GM12878 (cell line): ENCODE measurements around the gene SEMA4D. TPM values are rescaled to one million over a fixed set of nuclear protein-coding genes. Genes with fewer than 3 reads are reported as not detected.
A peak's percentile ranks its signal among the peaks of the same experiment; 100 is the strongest.

Experiments used
- ATAC-seq: fragments of 200-7000 bp; cut with Tn5 transposase; 3 replicates; pipeline ENCODE4 v1.9.1; 2020; ENCODE audit warnings: mild to moderate bottlenecking, moderate library complexity
- BruUV-seq: library from RNA; stranded (reverse); fragments of 400-500 nt; replicated peaks from 2 replicates; lab custom pipeline; 2021; lab: Mats Ljungman, UMichigan
- CTCF ChIA-PET: fragments of 300-600 bp; sonication (Branson Sonifier 250); formaldehyde crosslinking; extraction: SDS; loops from one replicate; lab custom pipeline; 2021; ENCODE audit warnings: inconsistent platforms; lab: Yijun Ruan, JAX
- POLR2A ChIA-PET: fragments of 350-600 bp; formaldehyde crosslinking; extraction: SDS; loops from one replicate; lab custom pipeline; 2021; ENCODE audit warnings: inconsistent platforms; lab: Charles Lee
- RAD21 ChIA-PET: fragments of 300-600 bp; sonication (Branson Sonifier 250); formaldehyde crosslinking; loops from one replicate; lab custom pipeline; 2023; ENCODE audit warnings: antibody characterized with exemption; ENCODE audit not compliant: unreplicated experiment; lab: Charles Lee
- SMC1A ChIA-PET: fragments of 300-600 bp; sonication (Branson Sonifier 250); formaldehyde crosslinking; loops from one replicate; lab custom pipeline; 2023; ENCODE audit not compliant: unreplicated experiment, uncharacterized antibody; lab: Charles Lee
- DNase-seq: peaks from one replicate; pipeline ENCODE4 v3.0.0-alpha.2; 2011; ENCODE audit warnings: low read depth, low spot score
- FAIRE-seq: peaks from 3 replicates; lab custom pipeline; 2011; peaks lifted over from hg19 to GRCh38; lab: Jason Lieb, UNC
- H2AFZ ChIP-seq: 2 replicates; pipeline ENCODE4 v1.6.0; 2011; ENCODE audit warnings: low read depth, low read length, control low read depth; ENCODE audit not compliant: control insufficient read depth
- H3K27ac ChIP-seq: 2 replicates; pipeline ENCODE4 v1.5.1; 2011; ENCODE audit warnings: control low read depth; ENCODE audit not compliant: control insufficient read depth, insufficient read depth
- H3K27me3 ChIP-seq, 2 experiments: replicated peaks in 1 of 2; 2 replicates each; pipeline versions ENCODE4 v1.6.0 to v1.6.1; 2011; ENCODE audit warnings: low read length in 1 of 2; ENCODE audit not compliant: control insufficient read depth in 2 of 2, insufficient read depth in 2 of 2
- H3K36me3 ChIP-seq, 2 experiments: 2 replicates each; pipeline ENCODE4 v1.5.1; 2011; ENCODE audit warnings: low read length in 1 of 2; ENCODE audit not compliant: control insufficient read depth in 2 of 2, insufficient read depth in 2 of 2
- H3K4me1 ChIP-seq: 2 replicates; pipeline ENCODE4 v1.6.1; 2011; ENCODE audit warnings: mild to moderate bottlenecking, low read length, moderate library complexity, mixed read lengths; ENCODE audit not compliant: control insufficient read depth, insufficient read depth
- H3K4me2 ChIP-seq: 2 replicates; pipeline ENCODE4 v1.6.0; 2011; ENCODE audit warnings: control low read depth; ENCODE audit not compliant: control insufficient read depth, insufficient read depth
- H3K4me3 ChIP-seq: fragments of 200-600 bp; sonication (generic); 2 replicates; pipeline ENCODE4 v1.5.1; 2016
- H3K79me2 ChIP-seq: 2 replicates; pipeline ENCODE4 v1.6.0; 2011; ENCODE audit warnings: low read length; ENCODE audit not compliant: control insufficient read depth, insufficient read depth
- H3K9ac ChIP-seq: 2 replicates; pipeline ENCODE4 v1.8.0; 2011; ENCODE audit warnings: low read length, control low read depth, mixed read lengths; ENCODE audit not compliant: control insufficient read depth, insufficient read depth
- H3K9me3 ChIP-seq: replicated peaks from 3 replicates; pipeline ENCODE4 v1.5.1; 2011; ENCODE audit warnings: mild to moderate bottlenecking, low read length; ENCODE audit not compliant: control insufficient read depth, insufficient read depth
- H4K20me1 ChIP-seq: 2 replicates; pipeline ENCODE4 v1.6.0; 2011; ENCODE audit not compliant: control insufficient read depth, insufficient read depth
- CEBPB ChIP-seq, 2 experiments: fragments of 150-350 bp in 1 of 2; IDR thresholded peaks; 2 replicates each; pipeline ENCODE4 v1.6.1; 2012 to 2014; ENCODE audit warnings: low read depth in 2 of 2, low read length in 2 of 2, borderline replicate concordance in 1 of 2, inconsistent platforms in 1 of 2
- IKZF1 ChIP-seq: fragments of 450-650 bp; conservative IDR thresholded peaks from 2 replicates; pipeline ENCODE4 v1.6.1; 2017; ENCODE audit warnings: antibody characterized with exemption, mild to moderate bottlenecking
- WGBS: methylation state at CpG from one replicate; pipeline ENCODE4 v1.1.6; 2016; ENCODE audit warnings: low lambda C conversion rate; ENCODE audit not compliant: insufficient replicate concordance, insufficient coverage; ENCODE audit errors: missing lambda C conversion rate; 5-methylcytosine and 5-hydroxymethylcytosine counted together
- in situ Hi-C: fragments of 300-500 bp; cut with MboI; formaldehyde crosslinking; loops from 9 replicates; pipeline ENCODE4 v1.14.3; 2018; ENCODE audit warnings: mixed read lengths
- intact Hi-C: fragments of 100-400 bp; cut with micrococcal nuclease; formaldehyde crosslinking; loops from one replicate; pipeline ENCODE4 v1.14.2; 2022; ENCODE audit not compliant: unreplicated experiment
- polyA plus RNA-seq, 11 experiments: library from polyadenylated mRNA; depleted of rRNA in 4 of 11; unstranded in 6 of 11; stranded (reverse) in 5 of 11; fragments of >200 nt; fragmentation: Nextera tagmentation in 4 of 11; fragmentation: Illumina TruSeq in 1 of 11; extraction: Ambion mirVana in 4 of 11; extraction: Trizol in 1 of 11; gene quantifications; 1 replicate in 1 of 11; 2 replicates in 10 of 11; pipeline versions ENCODE4 v1.2.1 to v1.2.3, GENCODE V29; 2011 to 2016; ENCODE audit warnings: inconsistent platforms in 2 of 11, missing spikeins in 2 of 11, low read depth in 1 of 11
- total RNA-seq, 4 experiments: library from RNA; depleted of rRNA in 3 of 4; stranded (reverse); fragments of >200 nt in 3 of 4; fragmentation: Illumina TruSeq in 1 of 4; extraction: Trizol in 1 of 4; gene quantifications; 2 replicates each; pipeline versions ENCODE4 v1.2.1 to v1.2.3, GENCODE V29; 2013 to 2021
- TF ChIP-seq, protein P1 (sequence below): fragments of 450-650 bp; IDR thresholded peaks from 2 replicates; pipeline ENCODE4 v1.6.1; 2017; ENCODE audit warnings: borderline replicate concordance

Gene SEMA4D
- total and polyA plus RNA-seq, 10 of the 15 experiments (the other 5 are each of a cell fraction or from before 2014, with no cell fraction given) = 15.1 to 136 (median 39.6) TPM

DNA sequence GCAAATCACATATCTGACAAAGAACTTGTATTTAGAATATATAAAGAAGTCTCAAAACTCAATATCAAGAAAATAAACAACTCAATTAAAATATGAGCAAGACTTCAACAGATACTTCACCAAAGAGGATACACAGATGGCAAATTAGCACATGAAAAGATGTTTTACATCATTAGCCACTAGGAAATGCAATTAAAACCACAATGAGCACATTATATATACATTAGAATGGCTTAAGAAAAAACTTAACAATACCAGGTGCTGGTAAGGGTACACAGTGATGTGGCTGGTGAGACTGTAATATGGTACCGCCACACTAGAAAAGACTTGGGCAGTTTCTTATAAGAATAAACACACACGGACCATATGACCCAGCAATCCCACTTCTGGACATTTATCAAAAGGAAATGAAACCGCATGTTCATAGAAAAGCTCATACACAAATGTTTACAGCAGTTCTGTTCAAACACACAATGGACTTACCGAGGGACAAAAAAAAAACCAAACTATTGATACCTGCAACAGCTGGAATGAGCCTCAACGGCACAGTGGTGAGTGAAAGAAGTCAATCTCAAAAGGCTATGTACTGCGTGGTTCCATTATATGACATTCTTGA, 27.6 kb downstream of the SEMA4D start (continued):
- TF ChIP-seq, protein P1, sequence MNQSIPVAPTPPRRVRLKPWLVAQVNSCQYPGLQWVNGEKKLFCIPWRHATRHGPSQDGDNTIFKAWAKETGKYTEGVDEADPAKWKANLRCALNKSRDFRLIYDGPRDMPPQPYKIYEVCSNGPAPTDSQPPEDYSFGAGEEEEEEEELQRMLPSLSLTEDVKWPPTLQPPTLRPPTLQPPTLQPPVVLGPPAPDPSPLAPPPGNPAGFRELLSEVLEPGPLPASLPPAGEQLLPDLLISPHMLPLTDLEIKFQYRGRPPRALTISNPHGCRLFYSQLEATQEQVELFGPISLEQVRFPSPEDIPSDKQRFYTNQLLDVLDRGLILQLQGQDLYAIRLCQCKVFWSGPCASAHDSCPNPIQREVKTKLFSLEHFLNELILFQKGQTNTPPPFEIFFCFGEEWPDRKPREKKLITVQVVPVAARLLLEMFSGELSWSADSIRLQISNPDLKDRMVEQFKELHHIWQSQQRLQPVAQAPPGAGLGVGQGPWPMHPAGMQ = no peak

DNA sequence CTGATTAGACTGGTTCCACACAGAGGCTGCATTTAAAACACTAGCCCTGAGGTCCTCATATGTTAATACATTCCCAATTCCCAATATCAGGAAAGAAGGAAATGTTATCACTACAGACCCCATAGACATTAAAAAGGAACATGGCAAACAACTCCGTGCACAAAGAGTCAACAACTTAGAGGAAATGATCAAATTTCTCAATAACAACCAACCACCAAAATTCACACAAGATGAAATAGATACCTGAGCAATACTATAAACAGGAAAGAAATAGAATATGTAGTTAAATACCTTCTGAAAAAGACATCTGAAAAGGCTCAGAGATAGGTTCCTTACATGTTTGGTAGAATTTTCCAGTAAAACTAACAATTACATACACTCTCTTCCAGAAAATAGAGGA, 28.9 kb downstream of the SEMA4D start:
- ATAC-seq = no peak
- peaks cover 81% of the 10 kb centered on the region for H3K79me2 ChIP-seq
- in situ Hi-C loops = no loop called here
- SMC1A ChIA-PET = interaction anchor here (0.8 to 5.2 kb wide), 3 partner anchors 59 to 81 kb away, joined by 3 to 22 read pairs (median 5); no protein-coding TSS in a partner anchor
- H3K27me3 ChIP-seq = no peaks in the 10 kb centered on the region
- RAD21 ChIA-PET = interaction anchor here (2.1 kb wide), 1 partner anchor 80 kb away, joined by 11 read pairs; no protein-coding TSS in a partner anchor
- DNase-seq = no peak
- WGBS = 0% methylated on average over 1 of the region's 1 CpG
- 0 out of 2 replicates have a peak, but pooled peaks have one; percentile 25 for TF ChIP-seq IKZF1
- TF ChIP-seq CEBPB (IDR thresholded peaks at IDR 0.05; ENCODE audit: borderline replicate concordance in 1 of 2, low read depth in 2 of 2, low read length in 2 of 2) = no peak
- TF ChIP-seq, all 136 proteins: peak for 1
- H4K20me1 ChIP-seq = no peaks in the 10 kb centered on the region
- FAIRE-seq = no peak
- BruUV-seq = no TSS peak
- peaks cover 8 to 12% of the 10 kb centered on the region in 2 experiments; a peak in 3 of 4 replicates for H3K36me3 ChIP-seq
- CTCF ChIA-PET = interaction anchor here (1.1 to 2.9 kb wide), 3 partner anchors 18 to 80 kb away, joined by 3 to 19 read pairs (median 8); no protein-coding TSS in a partner anchor
- H3K4me1 ChIP-seq = peaks cover 70% of the 10 kb centered on the region
- peak overlapping the region; percentile 57; the same call in 1 of the 2 replicates for H3K4me2 ChIP-seq
- H3K9me3 ChIP-seq = no peaks in the 10 kb centered on the region
- H2AFZ ChIP-seq = no peak overlapping the region
- POLR2A ChIA-PET = interaction anchor here (3.9 kb wide), 1 partner anchor 14 kb away, joined by 16 read pairs; no protein-coding TSS in a partner anchor
- intact Hi-C loops = no loop called here
- H3K27ac ChIP-seq = peak overlapping the region; percentile 71
- H3K4me3 ChIP-seq = no peak overlapping the region
- no peak overlapping the region for H3K9ac ChIP-seq
